ENCODE data around the gene ACTN1. TPM values are rescaled to one million over a fixed set of nuclear protein-coding genes. Genes with fewer than 3 reads are reported as not detected.

The ACTN1 gene
- total RNA-seq, 1 donor = 1,023 TPM

GRCh38 chr14:68947802-68948201 is 31.3 kb downstream of the ACTN1 start:
- TF ChIP-seq CTCF (IDR thresholded peaks at IDR 0.05; ENCODE audit: insufficient read depth, low read depth, low read length) = no peak
- H3K4me3 ChIP-seq (ENCODE audit: low read depth, low read length) = no peak overlapping the region
- peak; percentile 89 for DNase-seq (ENCODE audit: low read depth)

GRCh38 chr14:68946489-68946822 is 32.6 kb downstream of the ACTN1 start:
- H3K4me3 ChIP-seq (ENCODE audit: low read depth, low read length) = no peak overlapping the region
- no peak for TF ChIP-seq CTCF (IDR thresholded peaks at IDR 0.05; ENCODE audit: insufficient read depth, low read depth, low read length)
- no peak for DNase-seq (ENCODE audit: low read depth)

GRCh38 chr14:68945585-68946488 is 33.3 kb downstream of the ACTN1 start:
- DNase-seq (ENCODE audit: low read depth) = no peak

GRCh38 chr14:68945190-68945584 is 33.9 kb downstream of the ACTN1 start:
- DNase-seq (ENCODE audit: low read depth) = no peak
- H3K4me3 ChIP-seq (ENCODE audit: low read depth, low read length) = no peak overlapping the region
- no peak for TF ChIP-seq CTCF (IDR thresholded peaks at IDR 0.05; ENCODE audit: insufficient read depth, low read depth, low read length)

More at GRCh38 chr14:68945585-68946488, 33.3 kb downstream of the ACTN1 start:
- no peak for TF ChIP-seq CTCF (IDR thresholded peaks at IDR 0.05; ENCODE audit: insufficient read depth, low read depth, low read length)
- no peak overlapping the region for H3K4me3 ChIP-seq (ENCODE audit: low read depth, low read length)

- H3K4me3 ChIP-seq (ENCODE audit: low read depth, low read length) = no peak overlapping the region
- TF ChIP-seq CTCF (IDR thresholded peaks at IDR 0.05; ENCODE audit: insufficient read depth, low read depth, low read length) = no peak
- no peak for DNase-seq (ENCODE audit: low read depth)
These were observed 34.9 kb downstream of the ACTN1 start for GRCh38 chr14:68944162-68944561.

GRCh38 chr14:68943107-68943506 is 36.0 kb downstream of the ACTN1 start:
- no peak for DNase-seq (ENCODE audit: low read depth)
- no peak overlapping the region for H3K4me3 ChIP-seq (ENCODE audit: low read depth, low read length)
- no peak for TF ChIP-seq CTCF (IDR thresholded peaks at IDR 0.05; ENCODE audit: insufficient read depth, low read depth, low read length)
